Nephron progenitor cell (in vitro differentiated cells): ENCODE data around the gene SGCE.

Experiments used
- DNase-seq: peaks from one replicate; pipeline ENCODE4 v3.0.0; 2021
- H3K27ac Mint-ChIP-seq: 2 replicates; pipeline ENCODE4 v1.8.0; 2021; ENCODE audit warnings: mild to moderate bottlenecking, moderate library complexity, mixed read lengths
- H3K27me3 Mint-ChIP-seq: 2 replicates; pipeline ENCODE4 v1.8.0; 2021; ENCODE audit warnings: mild to moderate bottlenecking, low read depth, mixed read lengths; ENCODE audit not compliant: poor library complexity
- H3K36me3 Mint-ChIP-seq: 2 replicates; pipeline ENCODE4 v1.8.0; 2021; ENCODE audit warnings: low read depth, mixed read lengths
- H3K4me1 Mint-ChIP-seq: 2 replicates; pipeline ENCODE4 v1.8.0; 2021; ENCODE audit warnings: mixed read lengths
- H3K4me3 Mint-ChIP-seq: 2 replicates; pipeline ENCODE4 v1.8.0; 2021; ENCODE audit warnings: mild to moderate bottlenecking, moderate library complexity, mixed read lengths
- H3K9me3 Mint-ChIP-seq: 2 replicates; pipeline ENCODE4 v1.8.0; 2021; ENCODE audit warnings: mild to moderate bottlenecking, moderate library complexity, mixed read lengths
- TF ChIP-seq, protein P1 (sequence below): fragments of 200-600 bp; sonication (generic); IDR thresholded peaks from 2 replicates; pipeline ENCODE4 v1.5.0; 2021; ENCODE audit warnings: antibody characterized with exemption

SGCE gene

DNA sequence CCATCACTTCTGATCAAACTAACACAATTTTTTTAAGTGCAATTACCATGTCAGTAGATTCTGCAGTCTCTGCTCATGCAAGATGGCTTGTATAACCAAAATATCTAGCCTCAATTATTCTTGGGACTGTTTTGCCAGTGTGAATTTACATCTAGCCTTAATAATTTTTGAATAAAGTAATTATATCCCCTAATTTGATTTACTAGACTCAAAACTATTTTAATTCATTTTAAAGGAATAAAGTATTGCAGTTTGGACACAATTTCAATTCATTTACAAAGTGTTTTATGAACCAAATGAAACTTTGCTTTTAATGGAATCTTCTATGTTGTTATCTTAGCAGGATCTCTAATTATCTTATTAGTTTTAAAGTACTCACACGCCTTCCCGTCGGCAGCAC is 55.7 kb downstream of the SGCE start:
- Mint-ChIP-seq H3K27me3 (no peaks in the 10 kb centered on the region), H3K36me3 (peaks cover 33% of the 10 kb centered on the region), H3K4me3 (no peak overlapping the region), H3K4me1 (peaks cover 7% of the 10 kb centered on the region), H3K27ac (no peak overlapping the region), H3K9me3 (no peaks in the 10 kb centered on the region)
- TF ChIP-seq, protein P1, sequence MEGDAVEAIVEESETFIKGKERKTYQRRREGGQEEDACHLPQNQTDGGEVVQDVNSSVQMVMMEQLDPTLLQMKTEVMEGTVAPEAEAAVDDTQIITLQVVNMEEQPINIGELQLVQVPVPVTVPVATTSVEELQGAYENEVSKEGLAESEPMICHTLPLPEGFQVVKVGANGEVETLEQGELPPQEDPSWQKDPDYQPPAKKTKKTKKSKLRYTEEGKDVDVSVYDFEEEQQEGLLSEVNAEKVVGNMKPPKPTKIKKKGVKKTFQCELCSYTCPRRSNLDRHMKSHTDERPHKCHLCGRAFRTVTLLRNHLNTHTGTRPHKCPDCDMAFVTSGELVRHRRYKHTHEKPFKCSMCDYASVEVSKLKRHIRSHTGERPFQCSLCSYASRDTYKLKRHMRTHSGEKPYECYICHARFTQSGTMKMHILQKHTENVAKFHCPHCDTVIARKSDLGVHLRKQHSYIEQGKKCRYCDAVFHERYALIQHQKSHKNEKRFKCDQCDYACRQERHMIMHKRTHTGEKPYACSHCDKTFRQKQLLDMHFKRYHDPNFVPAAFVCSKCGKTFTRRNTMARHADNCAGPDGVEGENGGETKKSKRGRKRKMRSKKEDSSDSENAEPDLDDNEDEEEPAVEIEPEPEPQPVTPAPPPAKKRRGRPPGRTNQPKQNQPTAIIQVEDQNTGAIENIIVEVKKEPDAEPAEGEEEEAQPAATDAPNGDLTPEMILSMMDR: no peak
- DNase-seq: no peak

DNA sequence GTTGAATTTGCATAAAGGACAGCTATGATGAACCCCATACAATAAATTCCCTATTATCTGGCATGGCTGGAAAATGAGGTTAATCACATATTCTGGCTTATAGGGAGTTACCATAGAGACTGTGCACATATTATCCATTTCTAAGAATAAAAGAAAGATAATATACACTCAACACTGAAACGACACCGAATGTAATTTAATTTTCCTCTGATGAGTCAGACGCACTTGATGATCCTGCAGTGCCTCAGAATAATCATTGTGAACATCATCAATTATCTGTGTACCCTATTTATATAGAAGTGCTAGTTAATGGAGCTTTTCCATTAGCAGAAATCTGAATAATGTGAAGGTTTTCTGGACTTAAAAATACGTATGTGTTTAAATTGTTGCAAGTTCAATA is 60.2 kb downstream of the SGCE start:
- Mint-ChIP-seq H3K4me3 (no peak overlapping the region), H3K27me3 (no peaks in the 10 kb centered on the region), H3K27ac (no peak overlapping the region), H3K4me1 (peaks cover 15% of the 10 kb centered on the region), H3K36me3 (peaks cover 48% of the 10 kb centered on the region), H3K9me3 (no peaks in the 10 kb centered on the region)
- TF ChIP-seq, protein P1: no peak
- DNase-seq: no peak

DNA sequence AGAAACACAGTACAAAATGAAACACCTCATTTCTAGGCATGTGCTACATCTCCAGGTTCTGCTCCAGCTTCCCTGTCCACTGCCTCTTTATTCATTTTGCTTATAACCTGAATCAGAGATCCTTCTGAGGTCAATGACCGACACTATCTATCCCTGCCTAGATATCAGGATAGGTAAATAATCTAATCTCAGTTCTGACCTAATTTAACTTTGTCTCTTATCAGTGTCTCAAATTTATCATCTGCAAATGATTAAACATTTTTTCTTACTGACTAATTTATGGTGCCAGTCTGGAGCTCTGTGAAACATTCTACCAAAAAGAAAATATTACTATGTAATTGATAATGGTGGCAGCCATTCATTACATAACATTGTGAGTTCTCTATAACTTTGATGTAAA is 61.1 kb downstream of the SGCE start:
- TF ChIP-seq, protein P1: no peak
- Mint-ChIP-seq H3K4me1 (peaks cover 18% of the 10 kb centered on the region), H3K4me3 (no peak overlapping the region), H3K27me3 (no peaks in the 10 kb centered on the region), H3K27ac (no peak overlapping the region), H3K9me3 (peaks cover 5% of the 10 kb centered on the region), H3K36me3 (peaks cover 52% of the 10 kb centered on the region)
- DNase-seq: no peak

DNA sequence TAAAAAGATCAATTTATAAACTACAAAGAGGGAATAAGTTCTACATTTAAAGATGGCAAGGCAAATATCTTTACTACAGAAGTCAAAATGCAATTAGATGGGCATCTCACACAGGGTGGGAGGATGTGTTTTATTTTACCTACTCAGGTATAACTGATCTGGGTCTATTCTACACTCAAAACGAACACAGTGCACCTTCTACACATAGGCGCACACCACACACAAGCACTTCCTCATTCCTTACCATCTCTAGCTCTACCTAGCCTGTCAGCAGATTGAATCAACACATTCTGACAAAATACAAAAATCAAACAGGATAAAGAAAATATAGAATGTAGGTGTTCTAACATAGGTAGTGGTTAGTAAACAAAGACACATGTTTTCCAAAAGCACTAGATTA is 64.8 kb downstream of the SGCE start:
- TF ChIP-seq, protein P1: no peak
- Mint-ChIP-seq H3K9me3 (peaks cover 15% of the 10 kb centered on the region), H3K4me3 (no peak overlapping the region), H3K4me1 (peaks cover 18% of the 10 kb centered on the region), H3K27me3 (no peaks in the 10 kb centered on the region), H3K27ac (no peak overlapping the region), H3K36me3 (peaks cover 66% of the 10 kb centered on the region)
- no peak for DNase-seq

DNA sequence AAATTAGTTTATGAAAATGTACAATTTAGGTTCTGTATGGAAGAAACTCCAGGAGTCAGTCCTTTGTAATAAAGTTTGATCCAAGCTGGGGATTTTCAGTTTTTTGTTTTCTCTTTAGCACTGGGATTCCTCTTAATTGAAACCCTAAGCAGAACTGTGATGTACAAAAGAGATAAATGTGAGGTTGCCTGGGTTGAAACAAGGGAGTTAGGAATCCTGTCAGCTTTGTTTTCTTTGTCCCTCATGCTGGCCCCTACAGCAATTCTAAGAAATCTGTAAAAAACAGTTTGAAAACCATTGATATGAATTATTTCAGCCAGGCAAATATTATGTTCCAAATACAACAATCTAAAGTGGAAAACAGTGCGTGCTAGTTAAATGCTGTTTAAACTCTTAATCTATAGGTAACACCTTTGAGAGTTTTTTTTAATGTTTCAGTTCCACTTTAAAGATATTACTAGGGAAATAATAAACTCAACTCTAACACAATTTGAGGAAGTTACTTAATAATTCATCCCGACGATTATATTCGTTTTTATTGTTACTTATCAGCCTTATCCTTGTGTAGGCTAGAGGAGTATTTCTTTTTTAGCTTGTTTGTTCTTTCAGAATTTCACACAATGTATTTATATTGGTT is 65.3 kb downstream of the SGCE start:
- Mint-ChIP-seq H3K36me3 (peaks cover 70% of the 10 kb centered on the region), H3K4me3 (no peak overlapping the region), H3K9me3 (peaks cover 15% of the 10 kb centered on the region), H3K27ac (no peak overlapping the region), H3K4me1 (peaks cover 18% of the 10 kb centered on the region), H3K27me3 (no peaks in the 10 kb centered on the region)
- no peak for DNase-seq
- TF ChIP-seq, protein P1: no peak

DNA sequence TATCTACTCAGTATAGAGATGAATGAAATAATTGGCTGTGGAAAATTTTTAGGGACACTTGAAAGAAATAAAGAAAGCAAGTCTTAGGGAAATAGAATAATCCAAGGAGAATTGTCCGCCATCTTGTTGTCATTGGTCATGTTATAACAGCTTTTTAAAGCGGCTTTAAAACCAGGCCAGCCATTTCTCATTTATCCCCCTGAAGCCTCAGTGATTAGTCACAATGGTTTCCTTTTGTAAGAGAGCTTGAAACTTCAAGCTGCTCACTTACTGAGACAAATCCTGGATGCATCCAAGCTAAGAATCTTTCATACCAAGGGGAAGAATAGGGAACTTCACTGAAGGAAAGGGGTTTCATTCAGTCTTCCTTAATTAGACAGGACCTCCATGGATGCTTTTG is 67.9 kb downstream of the SGCE start:
- Mint-ChIP-seq H3K27me3 (no peaks in the 10 kb centered on the region), H3K4me1 (peaks cover 18% of the 10 kb centered on the region), H3K27ac (no peak overlapping the region), H3K9me3 (peaks cover 15% of the 10 kb centered on the region), H3K4me3 (no peak overlapping the region), H3K36me3 (peaks cover 71% of the 10 kb centered on the region)
- TF ChIP-seq, protein P1: no peak
- no peak for DNase-seq
